Stimulated activated CD8-positive, alpha-beta memory T cell treated with anti-CD3 and anti-CD28 coated beads, Interleukin-12 subunit alpha, Interleukin-12 subunit beta, amount 100 ng/mL, for 24 hours (primary cell): ENCODE measurements around the gene LONP2.
"Not testable (repeated sequence)": the region's sequence is repeated elsewhere in the genome, so short reads cannot be mapped to it uniquely, and the experiment has no call there.

Source experiments
- DNase-seq: peaks from one replicate; pipeline ENCODE4 v3.0.0-alpha.2; 2020; ENCODE audit errors: extremely low read depth

Gene LONP2

DNA sequence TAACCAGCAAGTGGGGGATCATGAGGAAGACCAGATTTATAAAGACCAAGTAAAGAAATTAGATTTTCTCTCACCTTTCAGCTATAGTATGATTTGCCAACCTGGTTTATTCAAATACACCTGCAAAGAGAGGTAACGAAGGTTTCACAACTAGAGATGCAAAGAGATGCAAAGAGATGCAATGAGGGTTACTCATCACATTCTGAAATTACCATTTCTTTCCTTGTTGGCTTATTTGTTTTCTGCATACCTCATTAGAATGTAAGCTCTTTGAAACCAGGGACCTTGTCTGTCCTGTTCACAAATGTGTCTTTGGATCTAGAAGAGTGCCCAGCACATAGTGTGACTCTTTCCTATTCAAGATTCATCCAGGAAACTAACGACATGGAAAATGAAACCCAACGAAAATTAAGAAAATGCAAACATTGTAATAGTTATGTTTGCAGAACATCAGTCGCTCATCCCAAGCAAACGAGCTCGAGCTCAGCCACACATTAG lies 9.0 kb upstream of the LONP2 start:
- no peak for DNase-seq

DNA sequence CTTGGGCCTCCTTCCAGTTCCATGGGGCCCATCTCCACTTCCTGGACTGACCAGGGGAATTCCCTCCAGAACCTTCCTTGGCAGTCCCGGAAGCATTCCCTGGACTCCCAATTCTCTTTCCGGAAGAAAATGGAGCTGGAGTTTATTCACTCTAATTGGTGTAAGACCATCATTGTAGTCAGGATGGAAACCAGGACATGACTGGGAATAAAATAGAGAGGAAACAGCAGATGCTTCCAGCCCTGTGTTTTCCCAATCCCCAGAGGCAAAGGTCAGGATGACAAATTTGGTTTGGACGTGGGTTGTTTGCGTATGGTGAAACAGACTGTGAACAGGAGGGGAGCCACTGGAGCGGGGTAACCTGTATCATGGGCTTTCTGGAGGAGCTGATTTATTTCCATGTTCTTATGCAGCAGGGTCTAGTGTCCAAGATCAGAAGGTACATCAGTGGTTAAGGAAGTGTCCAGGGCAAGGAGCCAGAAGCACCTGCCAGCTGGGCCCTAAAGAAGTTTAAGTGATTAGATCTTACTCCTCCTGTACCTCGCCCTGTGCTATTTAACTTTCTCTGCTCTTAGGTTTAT lies 8.5 kb upstream of the LONP2 start:
- DNase-seq, result no peak

DNA sequence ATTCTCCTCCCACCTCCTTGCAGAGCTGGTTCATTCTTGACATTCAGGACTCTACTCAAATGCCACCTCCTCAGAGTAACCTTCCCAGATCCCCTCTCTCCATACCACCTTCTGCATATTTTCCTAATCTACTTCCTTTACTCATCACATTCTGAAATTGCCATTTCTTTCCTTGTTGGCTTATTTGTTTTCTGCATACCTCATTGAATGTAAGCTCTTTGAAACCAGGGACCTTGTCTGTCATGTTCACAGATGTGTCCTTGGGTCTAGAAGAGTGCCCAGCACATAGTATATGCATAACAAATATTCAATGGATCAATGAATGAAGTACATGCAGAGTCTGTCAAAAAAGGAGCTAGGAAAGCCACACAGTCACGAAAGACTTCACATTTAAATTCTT lies 7.8 kb upstream of the LONP2 start:
- DNase-seq, result no peak

DNA sequence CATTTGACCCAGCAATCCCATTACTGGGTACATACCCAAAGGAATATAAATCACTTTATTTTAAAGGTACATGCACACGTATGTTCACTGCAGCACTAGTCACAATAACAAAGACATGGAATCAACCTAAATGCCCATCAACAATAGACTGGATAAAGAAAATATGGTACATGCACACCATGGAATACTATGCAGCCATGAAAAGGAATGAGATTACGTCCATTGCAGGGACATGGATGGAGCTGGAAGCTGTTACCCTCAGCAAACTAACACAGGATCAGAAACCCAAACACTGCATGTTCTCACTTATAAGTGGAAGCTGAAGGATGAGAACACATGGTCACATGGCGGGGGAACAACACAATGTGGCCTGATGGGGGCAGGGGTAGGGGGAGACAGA lies 4.0 kb upstream of the LONP2 start:
- DNase-seq, result not testable (repeated sequence)

DNA sequence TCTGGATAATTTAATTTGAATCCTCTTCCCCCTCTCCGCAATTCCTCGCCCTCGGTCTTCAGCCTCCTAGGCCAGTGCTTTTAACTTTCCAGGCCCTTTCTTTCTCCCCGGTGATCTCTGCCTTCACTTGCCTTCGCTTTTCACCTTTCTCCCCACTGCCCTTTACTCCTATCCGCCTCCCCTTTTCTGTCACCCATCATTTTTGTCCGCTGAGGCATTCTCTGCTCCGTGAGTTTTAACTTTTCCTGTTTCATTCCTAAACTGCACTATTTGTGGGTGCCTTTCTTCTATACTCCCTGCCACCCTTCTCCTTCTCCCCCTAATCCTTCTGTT lies 729 bp downstream of the LONP2 start:
- no peak for DNase-seq

DNA sequence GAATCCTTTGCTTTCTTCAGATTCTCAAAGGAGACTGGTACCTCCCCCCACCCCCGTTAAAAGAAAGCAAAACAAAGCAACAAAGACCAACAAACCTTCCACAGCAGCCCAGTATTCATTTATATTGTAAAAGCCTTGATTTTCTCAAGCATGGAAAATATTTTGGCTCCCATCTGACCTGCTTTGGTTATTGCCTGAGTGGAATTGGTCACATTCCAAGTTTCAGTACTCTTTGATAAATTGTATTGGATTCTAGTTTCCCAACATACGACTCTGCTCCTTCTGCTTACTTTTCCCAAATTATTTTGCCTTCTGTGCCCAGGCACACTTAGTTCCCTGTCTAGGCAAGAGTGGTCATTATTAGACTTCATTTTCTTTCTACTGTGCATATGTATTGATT lies 2.0 kb downstream of the LONP2 start:
- no peak for DNase-seq

DNA sequence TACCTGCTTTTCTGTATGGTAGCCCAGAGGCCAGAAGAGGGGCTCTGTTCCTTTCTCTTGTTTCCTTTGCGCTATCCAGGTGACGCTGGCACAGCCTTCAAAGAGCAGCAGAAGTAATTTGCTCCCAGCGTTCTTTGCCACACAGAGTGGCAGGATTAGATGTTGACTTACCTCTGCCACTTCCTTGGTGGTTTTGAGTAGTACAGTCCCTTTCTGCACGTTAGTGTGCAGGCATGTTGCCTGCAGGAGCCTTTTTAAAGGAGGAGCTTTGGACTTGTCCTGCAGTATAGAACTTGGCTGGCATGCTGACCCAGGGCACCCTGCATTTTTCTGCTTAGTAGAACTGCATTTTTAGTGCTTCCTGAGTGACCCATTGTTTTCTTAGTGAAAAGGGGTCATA lies 3.2 kb downstream of the LONP2 start, which contains the start of gene ABCC11:
Gene ABCC11 (minus strand): TSS at position 229 of the 400 bp plus-strand sequence. CDS start 15,618 bp downstream, outside the sequence.
- no peak for DNase-seq

DNA sequence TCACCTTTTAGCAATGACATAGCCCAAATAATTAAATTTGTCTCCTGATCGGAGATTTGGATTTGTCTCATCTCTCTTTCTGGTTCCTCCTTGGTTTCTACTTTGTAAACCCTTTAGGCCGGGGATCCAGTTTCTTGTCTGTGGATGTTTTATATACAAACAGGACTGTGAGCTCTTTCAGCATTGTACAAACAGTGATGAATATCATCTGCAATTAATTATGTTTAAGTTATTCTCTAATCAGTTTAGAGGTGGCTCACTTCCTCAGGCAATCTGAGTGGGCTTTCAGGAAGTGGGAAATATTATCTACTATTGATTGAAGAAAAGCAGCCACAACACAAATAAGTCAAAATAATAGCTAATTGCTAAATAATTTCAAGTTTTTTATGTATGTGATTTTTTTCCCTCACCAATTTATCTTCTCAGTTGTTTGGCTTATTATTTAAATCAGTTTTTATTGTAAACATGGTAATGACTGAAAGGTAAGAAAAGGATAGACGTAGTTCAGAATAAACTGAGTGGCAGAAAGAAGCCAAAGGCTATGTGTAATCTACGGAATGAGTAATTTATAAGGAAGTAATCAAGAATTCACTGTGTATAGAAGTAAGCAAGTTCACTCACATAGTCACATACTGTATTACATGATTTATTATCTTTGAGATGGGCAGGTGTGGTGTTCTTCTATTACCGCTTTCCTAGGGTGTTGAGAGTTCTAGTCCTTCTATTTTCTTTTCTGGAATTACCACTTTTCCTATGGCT lies 6.6 kb downstream of the LONP2 start:
- DNase-seq, result no peak

DNA sequence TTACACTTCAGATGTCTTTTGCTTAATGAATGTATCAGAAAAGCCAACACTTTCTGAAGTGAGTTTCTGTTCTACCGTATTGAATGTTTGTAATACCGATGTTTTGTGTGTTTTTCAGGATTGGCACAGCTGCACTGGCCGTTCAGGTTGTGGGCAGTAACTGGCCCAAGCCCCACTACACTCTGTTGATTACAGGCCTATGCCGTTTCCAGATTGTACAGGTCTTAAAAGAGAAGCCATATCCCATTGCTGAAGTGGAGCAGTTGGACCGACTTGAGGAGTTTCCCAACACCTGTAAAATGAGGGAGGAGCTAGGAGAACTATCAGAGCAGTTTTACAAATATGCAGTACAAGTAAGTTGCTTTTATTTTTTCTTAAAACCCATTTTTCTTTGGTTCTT lies 7.9 kb downstream of the LONP2 start:
- no peak for DNase-seq

DNA sequence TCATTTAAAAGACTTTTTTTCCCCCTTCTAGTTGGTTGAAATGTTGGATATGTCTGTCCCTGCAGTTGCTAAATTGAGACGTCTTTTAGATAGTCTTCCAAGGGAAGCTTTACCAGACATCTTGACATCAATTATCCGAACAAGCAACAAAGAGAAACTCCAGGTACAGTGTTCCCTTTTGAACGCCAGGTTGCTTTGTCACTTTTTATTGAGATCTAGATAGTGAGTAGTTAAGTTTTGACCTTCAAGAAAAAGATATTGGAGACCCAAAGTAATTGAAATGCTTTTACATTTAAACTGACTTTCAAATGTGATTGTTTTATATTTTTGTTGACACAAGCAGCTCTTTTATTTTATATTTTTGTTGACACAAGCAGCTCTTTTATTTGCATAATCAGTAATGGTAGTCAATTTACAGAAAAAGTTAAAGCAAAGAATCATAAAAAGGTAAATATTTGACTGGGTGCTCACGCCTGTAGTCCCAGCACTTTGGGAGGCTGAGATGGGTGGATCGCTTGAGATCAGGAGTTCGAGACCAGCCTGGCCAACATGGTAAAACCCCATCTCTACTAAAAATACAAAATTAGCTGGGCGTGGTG lies 12.6 kb downstream of the LONP2 start:
- no peak for DNase-seq

DNA sequence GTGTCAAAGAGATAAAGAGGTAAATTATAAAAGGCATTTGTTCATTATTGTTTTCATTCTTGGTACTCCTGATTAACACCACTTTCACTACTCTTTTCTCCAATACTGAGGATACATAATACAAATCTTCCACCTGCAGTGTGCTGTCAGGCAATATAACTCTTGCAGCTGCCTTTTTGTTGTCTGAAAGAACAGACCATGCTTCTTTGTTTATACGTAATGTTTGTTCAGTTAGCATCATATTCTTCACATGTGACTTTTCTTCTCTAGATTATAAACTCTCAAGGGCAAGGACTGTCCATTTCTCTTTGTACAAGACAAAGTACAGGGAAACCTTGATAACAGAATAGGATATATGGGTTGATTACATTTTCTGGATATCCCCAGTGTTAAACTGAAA lies 17.5 kb downstream of the LONP2 start:
- DNase-seq, result no peak

DNA sequence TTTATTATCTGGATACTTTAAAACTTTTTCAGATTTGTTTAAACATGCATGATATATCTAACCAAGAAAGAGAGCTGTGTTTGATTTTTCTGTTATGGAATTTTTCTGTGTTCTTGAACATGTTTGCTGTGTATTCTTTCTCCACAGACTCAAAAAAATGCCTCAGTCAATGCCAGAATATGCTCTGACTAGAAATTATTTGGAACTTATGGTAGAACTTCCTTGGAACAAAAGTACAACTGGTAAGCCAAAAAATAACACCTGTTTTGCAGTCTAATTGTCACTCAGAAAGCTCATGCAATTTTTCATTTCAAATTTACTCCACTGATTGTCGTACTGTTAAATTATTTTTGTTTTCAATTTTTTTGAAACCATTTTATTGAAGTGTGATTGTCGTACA lies 18.5 kb downstream of the LONP2 start:
- no peak for DNase-seq

DNA sequence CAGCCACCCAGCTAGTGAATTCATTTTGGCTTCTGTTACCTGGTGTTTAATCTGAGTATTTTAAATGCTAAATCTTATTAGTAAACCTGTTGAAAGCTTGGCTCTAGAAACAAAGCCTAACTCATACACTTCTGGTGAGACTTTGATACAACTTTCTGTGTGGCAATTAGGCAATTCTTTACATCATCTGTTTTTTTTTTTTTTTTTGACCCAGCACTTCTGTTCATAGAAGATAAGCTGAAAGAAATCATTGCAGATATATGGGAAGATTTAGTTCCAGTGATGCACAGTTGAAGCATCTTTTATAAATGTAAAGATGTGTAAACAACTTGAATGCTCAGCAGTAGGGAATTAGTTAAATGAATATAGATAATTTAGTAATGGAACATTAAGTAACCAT lies 24.9 kb downstream of the LONP2 start:
- no peak for DNase-seq

DNA sequence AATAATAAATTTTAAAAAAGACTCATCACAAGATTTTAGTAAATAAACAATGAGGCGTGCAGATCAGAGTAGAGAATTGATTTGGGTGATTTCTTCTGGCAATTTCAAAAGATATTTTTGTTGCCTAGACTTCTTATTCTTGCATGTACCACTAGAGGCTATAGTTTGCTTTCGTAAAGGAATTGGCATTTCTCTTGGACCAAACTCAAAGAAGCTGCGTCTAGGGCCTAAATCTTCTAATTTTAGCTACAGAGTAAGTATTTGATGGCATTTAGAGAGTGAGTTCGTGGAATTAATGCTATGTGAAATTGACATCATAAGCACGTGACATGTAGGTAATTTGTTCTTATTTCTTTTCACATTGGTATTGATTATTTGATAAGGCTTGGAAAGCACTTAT lies 27.6 kb downstream of the LONP2 start:
- DNase-seq, result no peak

DNA sequence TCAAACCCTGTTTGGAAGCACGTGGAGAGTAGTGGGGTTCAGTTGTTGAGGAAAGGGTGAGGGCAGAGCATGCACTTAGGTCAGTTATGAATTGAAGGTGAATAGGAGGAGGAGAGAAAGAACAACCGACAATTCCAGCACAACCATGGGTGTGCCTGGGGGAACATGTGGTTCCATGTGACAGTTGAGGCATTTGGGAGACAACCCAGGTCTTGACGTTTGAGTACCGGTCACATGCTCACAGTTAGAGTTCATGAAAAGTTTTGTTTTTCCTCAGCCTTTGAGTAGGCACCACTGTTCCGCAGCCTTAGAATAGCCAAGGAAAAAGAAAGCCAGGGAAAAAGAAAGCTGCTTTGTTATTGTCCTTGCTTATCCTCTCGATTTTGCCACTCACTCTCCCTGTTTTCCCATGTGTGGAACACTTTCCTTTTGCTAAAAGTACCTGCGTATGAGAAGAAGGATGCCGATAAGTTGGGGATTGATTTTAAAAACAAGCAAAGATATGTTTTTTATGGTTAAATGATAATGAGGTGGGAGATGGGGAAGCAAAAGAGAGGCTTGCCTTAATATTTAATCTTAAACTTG lies 28.8 kb downstream of the LONP2 start:
- no peak for DNase-seq

DNA sequence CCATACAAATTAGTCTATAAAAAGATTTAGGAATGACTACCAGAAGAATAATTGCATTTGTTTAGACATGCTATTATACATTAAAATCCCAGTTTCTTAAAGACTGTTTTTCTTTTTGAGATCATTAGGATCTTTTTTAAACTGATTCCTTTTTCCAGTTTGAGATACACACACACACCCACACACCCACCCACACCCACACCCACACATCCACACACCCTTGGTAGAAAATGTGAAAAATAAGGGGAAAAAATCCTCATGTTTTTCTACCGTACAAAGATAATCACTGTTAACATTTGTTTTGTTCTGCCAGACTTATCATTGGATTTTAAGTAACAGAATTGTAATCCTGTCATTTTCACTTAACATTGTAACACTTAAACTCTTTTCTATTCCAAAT lies 30.4 kb downstream of the LONP2 start:
- DNase-seq, result no peak

DNA sequence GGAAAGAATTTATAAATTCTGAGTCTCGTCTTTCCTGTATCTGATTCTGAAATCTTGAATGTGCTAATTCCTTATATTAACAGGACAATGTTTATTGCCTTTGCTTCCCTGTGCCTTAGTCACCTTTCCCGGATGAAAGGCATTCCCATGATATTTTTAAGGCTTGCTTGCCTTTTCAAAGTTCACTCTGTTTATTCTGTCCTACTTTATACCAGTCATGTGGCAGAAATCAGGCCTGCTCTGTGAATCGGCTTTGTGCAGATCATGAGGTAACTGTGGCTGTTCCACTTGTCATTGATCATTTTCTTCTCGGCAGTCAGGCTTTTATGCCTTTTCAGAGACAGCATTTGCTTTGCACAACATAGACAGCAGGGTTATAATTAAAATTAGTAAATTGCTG lies 32.0 kb downstream of the LONP2 start:
- no peak for DNase-seq

DNA sequence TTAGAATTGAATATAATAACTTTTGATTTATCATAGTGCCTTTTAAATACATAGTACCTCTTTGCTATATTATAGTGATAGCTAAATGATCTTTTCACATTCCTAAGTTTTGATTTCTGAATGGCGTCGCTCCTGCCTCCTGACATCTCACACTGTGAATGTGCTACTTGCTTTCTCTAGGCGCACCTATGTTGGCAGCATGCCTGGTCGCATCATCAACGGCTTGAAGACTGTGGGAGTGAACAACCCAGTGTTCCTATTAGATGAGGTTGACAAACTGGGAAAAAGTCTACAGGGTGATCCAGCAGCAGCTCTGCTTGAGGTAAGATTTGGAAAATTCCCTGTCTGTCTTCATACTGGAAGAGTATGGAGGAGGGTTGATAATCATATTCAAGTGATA lies 33.1 kb downstream of the LONP2 start:
- no peak for DNase-seq

DNA sequence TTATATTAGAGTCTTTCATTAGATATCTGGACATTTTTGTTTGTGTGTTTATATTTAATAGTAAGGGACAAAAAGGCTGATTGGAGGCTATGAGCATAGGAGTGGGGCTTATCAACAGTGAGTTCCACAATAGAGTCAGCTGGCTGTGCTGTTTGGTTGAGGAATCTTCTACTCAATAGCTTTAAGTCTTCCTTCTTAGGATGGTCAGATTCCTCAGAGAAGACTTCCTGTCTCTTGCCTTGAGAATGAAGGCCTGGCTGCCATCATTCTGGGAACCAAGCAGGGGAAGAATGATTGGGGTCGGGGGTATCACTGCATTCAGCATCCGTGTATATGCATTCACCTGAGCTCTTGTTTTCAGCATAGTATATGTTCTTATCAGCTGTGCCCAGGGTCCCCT lies 35.1 kb downstream of the LONP2 start:
- no peak for DNase-seq

DNA sequence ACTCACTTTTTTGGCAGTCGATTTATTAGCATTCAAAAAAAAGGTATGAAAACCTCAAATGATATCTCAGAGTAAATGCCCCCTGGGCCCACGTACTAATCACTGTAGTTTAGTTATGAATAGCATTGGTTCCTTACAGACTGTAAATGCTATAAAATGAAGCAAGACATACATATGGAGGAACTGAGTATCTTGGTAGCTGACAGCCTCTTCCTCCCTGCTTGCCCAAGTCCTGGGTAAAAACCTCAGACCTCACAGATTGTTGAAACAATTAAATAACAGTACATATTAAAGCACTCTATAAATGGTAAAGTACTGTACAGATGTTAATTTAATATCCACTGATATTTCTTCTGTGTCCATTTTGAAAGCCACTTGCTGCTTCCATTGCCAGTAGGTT lies 36.4 kb downstream of the LONP2 start:
- no peak for DNase-seq

DNA sequence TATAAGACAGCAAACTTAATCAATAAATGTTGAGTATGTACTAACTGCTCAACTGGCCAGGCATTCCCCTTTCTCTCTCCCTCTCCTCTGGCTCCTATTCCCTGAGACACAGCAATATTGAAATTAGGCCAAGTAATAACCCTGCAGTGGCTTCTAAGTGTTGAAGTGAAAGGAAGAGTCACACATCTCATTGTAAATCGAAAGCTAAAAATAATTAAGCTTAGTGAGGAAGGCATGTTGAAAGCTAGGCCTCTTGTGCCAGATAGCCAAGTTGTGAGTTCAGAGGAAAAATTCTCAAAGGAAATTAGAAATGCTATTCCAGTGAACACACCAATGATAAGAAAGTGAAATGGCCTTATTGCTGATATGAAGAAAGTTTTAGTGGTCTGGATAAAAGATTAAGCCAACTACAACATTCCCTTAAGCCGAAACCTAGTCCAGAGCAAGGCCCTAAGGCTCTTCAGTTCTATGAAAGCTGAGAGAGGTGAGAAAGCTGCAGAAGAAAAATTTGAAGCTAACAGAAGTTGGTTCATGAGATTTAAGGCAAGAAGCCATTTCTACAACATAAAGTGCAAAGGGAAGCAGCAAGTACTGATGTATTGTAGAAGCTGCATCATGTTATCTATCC lies 38.6 kb downstream of the LONP2 start:
- no peak for DNase-seq

DNA sequence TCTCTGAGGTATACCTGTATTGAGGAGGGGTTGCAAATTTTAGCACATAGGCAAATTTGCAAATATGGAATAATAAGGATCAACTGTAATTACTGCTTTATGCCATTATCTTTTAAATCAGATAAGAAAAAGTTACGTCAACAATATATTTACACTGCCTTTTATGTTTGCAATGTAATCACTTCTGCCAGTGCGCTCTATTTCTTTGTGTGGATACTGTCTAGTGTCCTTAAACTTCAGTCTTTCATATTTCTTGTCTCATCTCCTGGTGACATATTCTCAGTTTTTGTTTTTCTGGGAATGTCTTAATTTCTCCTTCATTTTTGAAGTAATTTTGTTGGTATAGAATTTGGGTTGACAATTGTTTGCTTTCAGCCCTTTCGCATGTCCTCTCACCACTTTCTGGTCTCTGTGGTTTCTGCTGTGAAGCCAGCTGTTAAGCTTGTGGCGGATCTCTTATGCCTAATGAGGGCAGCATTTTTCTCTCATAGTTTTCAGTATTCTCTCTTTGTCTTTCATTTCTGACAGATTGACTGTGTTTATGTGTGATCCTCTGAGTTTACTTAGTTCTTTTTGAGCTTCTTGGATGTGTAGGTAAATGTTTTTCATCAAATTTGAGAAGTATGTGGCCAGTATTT lies 40.8 kb downstream of the LONP2 start:
- no peak for DNase-seq
